Measurements from ENCODE around the gene TMEM201.
A peak's percentile ranks its signal among the peaks of the same experiment; 100 is the strongest.
"Not testable (repeated sequence)": the region's sequence is repeated elsewhere in the genome, so short reads cannot be mapped to it uniquely, and the experiment has no call there.

TMEM201 gene

DNA sequence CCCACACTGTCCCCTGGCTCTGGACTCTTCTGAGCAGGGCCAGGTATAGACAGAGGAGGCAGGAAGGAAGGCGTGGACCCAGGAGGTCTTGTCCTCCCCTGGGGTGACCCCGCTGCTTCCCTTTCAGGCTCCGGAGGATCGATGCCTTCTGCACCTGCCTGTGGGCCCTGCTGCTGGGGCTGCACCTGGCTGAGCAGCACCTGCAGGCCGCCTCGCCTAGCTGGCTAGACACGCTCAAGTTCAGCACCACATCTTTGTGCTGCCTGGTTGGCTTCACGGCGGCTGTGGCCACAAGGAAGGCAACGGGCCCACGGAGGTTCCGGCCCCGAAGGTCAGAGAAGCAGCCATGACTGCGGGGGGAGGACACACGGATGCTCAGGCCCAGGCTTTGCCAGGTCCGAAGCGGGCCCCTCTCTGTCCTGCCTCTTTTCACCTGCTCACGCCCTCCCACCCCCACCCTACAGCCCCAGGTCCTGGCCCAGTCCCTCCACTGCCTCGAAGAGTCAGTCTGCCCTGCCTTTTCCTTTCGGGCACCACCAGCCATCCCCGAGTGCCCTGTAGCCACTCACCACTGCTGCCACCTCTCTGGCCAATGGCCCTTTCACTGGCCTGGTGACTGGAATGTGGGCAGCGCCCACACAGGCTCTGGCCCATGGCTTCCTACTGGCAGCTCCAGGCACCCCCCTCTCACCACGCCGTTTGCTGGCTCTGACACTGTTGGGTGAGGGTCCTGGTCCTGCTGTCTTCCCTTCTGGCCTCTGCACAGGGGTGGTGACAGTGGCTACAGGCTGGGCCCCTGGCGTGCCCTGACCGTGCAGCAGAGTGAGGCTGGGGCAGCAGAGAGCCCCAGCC, 13.5 kb downstream of the TMEM201 start:
- no peak for DNase-seq

DNA sequence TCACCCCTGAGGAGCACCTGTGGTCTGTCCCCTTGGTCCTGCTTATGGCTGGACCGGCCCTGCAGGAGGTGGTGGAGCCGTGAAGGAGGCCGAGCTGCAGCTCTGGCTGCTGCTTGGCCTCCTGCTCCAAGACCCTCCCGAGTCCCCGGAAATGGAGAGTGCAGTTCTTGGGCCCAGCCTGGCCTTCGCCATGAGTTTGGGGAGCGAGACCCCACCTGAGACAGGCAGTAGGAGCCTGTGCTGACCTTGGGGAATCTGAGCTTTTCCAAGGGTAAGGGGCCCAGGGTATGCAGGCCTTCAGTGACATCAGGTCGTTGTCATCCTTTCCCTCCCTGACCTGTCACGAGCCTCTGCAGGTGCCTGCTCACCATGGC, 14.1 kb downstream of the TMEM201 start:
- DNase-seq, result no peak

DNA sequence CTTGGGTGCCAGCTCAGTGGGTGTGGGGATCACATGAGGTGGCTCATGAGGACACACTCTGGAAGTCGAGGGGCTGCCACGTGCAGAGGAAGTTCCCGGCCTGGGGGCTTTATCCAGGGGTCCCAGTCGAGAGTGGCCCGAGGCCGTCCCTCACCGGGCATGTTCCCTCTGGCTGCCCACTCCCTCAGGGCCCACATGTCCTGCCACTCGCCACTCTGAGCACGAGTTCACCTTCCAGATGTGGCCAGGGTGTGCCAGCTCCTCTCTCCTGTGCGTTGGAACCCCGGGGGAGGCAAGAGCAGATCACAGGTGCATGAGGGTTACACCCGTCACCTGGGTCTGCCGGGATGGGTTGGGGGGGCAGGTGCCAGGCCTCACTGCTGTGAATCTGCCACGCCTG, 14.6 kb downstream of the TMEM201 start:
- DNase-seq, result no peak

DNA sequence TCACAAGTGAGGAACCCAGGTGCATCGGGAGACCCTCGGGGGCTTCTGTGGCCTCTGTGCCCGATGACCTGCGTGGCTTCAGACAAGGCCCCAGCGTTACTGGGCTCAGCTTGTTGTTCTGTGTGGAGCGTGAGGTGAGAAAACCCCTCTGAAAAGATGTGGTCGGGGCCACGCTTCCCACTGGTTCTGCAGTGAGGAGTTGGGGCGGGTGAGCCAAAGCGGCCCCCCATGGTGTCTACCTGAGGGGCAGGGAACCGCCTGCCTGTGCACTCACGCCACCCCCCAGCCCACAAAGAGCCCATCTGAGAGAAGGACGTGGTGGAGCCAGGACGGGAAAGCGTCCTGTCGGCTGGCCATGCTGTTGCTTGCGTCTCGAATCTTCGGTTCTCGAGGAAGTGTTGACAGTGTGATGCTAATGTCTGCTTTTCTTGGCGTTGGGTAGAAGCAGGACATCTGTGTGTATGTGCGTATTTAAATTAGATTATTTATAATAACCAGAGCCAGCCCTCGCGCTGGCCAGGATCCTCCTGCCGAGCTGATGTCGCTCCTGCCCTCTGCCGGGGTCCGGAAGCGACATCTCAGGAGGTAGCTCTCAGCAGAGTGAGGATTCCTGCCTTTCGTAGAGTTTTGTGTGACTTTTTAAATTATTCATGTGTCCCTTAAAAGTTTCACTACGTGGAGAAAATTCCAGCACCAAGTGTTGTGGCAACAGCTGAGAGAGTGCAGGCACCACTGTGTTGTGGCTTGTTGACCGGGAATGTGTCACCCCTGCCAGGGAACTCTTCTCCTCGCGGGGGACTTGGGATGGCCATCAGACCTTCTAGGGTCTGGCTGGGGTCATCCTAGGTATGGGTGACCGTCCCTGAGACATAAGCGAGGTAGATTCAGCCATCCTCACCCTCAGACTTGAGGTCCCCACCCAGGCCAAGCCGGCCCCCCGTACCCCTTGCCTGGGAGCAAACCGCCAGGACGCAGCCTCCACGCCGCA, 15.3 kb downstream of the TMEM201 start:
- no peak for DNase-seq

DNA sequence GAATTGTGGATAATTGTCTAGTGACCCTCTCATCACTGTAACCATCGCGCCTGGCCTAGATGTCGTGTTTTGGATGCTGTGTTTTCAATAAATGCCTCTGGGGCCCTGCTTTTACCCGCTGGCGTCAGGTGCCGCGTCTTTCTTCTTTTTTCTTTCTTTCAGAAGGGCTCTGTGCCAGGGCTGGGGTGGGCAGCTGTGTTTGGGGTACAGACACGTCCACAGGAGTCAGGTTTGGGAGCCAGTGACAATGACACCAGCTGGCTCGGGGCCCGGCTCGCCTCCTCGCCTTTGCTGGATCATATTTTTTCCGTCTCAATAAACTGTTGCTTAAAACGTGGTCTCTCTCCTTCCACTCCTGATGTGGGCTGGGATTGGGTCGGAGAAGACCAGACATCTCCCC, 16.1 kb downstream of the TMEM201 start:
- no peak for DNase-seq

DNA sequence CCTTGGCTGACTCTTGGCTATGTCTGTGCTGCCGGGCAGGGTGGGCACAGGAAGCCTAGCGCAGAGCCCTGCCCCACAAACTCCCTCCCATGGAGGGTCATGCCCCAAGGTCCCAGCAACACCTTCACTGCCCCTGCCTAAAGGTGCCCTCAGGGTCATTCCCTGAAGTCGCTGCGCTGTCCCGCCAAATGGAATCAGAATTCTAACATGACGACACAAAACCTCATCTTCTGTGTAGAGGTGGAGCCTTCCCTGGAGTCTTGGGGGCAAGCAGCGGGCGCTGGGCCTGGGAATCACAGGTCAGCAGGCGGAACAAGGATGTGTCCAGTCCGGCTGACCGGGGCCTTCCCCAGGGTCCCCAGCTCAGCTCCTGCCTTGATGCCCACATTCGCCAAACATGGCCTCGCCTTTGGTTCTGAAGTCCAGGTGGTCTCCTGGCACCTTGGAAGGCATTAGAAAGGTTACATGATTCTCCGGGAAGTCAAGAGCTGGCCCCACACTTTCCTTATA, 17.3 kb downstream of the TMEM201 start:
- no peak for DNase-seq

DNA sequence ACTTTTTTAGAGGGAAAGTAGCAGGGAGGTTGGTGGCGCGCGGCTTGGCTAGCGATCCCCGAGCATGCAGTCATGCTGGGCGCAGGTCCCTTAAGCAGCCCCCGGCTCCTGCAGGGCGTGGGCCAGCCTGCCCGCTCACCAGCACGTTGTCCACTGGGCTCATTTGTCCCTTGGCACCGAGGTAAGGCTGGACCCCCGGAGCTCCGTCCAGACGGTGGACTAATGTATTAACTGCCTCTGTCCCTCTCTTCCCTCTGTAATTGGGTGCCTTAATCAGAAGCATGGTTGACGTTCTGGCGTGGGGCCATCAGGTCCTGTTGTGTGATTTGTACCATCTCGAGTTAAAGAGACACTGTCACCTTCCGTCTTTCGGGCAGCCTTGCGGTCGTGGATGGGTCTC, 17.7 kb downstream of the TMEM201 start:
- no peak for DNase-seq

DNA sequence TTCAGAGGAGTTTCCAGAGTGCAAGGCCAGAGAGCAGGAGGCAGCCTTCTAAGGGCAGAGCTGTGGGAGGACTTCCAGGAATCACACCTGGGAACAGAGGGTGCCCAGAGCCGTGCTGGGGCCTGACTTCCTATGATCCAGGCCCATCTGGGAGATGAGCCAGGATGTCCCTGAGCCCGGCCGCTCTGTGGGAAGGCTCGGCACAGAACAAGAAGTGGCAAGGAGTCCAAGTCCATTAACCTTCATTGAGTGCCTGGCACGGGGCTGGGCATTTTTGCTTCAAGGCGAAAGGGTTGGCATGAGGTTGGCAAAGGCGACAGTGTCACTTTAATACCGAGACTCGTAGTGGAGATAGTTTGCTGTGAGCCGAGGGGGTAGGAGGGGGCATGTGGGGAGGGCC, 18.2 kb downstream of the TMEM201 start:
- DNase-seq, result no peak

DNA sequence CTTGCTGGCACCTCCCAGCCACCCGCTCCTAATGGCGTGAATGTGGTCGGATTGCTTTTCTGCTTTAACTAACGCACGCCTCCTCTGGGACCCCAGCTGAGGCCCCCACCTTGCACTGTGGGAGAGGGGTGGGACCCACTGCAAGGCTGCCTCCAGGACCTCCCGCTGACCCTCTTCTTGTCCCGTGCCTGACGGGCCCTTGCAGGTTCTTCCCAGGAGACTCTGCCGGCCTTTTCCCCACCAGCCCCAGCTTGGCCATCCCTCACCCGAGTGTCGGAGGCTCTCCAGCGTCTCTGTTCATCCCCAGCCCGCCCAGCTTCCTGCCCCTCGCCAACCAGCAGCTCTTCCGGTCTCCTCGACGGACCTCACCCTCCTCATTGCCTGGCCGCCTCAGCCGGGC, 18.6 kb downstream of the TMEM201 start:
- no peak for DNase-seq

DNA sequence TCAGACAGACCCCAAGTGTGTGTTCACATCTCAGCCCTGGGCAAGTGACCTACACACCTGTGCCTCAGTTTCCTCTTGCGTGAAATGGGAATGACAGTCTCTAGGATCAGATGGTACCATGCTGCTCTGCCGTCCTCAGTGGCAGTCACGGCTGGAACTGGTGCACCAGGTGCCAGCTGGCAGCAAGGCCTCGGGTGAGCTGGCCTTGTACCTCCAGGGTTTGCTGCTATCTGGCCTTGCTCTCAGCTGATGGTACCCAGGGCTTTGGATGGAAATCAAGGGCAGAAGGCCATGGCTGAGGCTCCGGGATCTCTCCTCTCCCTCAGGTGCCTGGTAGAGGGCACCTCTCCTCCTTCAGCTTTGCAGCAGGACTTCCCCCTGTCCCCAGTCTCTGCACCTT, 21.3 kb downstream of the TMEM201 start:
- DNase-seq, result no peak

DNA sequence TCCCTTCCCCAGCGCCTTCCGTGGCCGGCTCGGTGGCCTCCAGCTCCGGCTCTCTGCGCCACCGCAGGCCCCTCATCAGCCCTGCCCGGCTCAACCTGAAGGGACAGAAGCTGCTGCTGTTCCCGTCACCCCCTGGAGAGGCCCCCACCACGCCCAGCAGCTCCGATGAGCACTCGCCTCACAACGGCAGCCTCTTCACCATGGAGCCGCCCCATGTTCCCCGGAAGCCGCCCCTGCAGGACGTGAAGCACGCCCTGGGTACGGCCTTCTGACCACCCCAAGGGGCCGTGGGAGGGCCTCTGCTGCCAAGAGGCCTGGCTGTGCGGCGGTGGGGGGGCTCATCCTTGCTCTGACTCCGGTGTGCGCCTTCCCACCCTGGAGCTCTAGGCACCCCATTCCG, 21.8 kb downstream of the TMEM201 start:
- no peak for DNase-seq

DNA sequence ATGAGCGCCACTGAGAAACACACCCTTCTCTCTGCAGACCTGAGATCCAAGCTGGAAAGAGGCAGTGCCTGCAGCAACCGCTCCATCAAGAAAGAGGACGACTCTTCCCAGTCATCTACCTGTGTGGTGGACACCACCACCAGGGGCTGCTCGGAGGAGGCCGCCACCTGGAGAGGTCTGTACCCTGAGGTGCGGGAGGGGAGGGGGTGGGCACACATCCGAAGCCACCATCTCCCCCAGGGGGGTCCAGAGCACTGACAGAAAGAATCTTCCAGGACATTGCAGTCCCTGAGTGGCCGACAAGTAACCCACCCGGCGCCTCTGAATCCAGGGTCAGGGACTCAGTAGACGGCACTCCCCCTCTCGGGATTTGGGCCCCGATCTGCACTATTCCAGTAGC, 23.0 kb downstream of the TMEM201 start:
- no peak for DNase-seq

DNA sequence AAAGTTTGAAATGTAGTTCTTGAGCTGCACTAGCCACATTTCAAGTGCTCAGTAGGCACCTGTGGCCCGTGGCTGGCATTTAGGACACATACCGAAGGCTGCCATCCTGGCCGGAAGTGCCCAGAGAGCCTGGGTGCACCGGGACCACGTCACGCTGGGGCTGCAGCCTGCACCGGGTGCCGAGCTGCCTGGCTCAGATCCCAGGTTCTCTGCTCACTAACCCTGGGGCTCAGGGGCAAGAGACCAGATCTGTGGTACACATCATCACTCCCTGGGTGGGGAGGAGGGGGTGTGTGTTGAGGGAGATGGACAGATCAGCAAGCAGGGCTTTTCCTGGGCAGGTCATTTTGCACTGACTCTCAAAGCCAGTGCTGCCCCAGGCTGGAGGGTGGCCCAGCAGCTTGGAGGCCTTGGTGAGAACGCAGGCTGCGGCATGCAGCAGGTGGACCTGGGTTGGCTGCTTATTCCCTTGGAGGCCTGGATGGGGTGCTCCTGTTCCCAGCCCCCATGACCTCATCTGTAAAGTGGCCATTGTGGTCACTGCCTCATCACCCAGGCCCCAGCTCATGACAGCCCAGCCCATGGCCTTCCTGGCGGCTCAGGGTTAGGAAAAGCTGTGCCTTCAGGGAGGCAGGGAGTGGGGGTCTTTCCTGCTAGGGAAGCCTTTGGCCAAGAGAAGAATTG, 23.6 kb downstream of the TMEM201 start:
- DNase-seq, result no peak

DNA sequence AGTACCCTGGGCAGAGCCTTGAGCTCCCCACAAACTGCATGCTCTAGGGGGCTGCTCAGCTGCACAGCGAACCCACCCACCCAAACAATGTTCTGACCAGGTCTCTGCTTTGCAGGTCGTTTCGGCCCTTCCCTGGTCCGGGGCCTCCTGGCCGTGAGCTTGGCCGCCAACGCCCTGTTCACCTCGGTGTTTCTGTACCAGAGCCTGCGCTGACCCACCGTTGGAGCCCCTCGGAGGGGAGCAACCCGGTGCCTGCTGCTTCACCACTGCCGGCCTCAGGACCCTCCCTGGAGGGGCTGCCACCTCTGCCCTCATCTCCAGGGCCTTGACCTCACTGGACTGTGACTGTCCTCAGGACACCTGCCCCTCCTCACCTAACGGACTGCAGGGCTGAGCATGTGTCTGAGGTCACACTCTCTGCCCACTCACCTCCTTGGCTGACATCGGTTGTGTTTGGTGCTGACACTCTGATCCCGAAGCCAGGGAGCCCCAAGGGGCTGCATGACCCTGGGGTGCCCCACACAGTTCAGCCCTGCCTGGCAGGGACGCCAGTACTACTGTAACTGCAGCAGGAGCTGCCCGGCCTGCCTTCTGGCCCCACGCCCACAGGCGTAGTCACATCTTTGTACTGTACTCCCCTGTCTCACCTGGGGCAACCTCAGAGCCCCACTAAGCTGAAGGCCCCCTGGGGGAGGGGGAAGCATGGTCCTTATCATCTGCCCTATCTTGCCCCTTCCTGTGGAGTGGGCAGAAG, 24.3 kb downstream of the TMEM201 start:
- DNase-seq, result no peak

DNA sequence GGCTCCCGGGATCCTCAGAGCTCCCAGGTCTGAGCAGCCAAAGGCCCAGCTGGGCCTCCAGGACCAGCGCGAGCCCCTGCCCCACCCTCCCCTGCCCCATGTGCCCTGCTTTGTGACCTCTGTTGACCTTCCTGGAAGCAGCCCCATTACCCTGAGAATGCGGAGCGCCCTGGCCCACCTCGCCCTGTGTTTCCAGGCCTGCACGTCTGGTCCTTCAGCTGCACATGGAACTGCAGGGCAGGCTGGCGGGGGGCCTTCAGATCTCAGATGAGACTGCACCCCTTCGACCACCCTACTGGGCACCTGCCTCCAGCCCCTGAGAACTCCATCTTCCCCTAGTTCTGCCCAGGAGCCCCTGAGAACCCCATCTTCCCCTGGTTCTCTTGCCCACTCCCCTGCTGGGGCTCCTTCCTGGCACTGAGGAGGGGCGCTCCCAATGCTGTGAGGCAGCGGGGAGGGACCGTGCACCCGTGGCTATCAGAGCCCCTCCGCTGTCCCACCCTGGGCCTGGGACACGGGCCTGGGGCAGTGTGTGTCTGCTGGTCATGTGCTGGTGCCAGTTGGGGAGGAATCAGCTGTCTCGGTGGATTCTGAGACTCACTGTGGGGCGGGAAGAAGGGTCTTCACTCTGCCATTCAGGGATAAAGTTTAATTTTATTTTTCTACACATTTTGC, 25.1 kb downstream of the TMEM201 start:
- DNase-seq, result no peak

DNA sequence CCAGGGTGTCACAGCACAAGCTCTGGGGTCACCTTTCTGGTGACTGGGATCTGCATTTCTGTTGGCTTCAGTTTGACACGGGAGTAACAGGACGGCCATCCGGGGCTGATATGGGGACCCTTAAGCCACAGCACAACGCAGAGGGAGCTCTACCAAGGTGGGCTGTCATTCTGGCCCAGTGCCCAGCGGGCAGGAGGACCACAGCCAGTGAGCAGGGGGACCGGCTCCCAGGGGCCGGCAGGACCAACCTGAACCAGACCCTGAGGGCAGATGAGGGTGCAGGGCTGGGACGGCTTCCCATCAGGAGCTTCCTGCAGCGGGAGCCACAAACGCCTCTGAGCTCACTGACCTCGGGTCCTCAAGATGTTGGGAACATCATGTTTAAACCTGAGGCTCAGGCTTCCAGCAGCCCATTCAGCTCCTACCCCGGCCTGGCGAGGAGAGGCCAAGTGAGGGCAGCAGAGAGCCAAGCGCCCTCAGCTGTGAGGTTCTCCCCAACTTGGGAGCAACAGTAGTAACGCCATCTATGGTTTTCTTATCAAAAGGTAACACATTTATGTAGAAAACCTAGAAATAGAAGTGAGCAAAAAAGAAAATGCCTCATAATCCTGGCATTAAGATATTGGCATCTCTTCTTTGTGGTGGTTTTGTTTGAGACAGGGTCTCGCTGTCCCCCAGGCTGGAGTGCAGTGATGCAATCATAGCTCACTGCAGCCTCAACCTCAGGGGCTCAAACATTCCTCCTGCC, 26.8 kb downstream of the TMEM201 start:
- peak; percentile 64 for DNase-seq

DNA sequence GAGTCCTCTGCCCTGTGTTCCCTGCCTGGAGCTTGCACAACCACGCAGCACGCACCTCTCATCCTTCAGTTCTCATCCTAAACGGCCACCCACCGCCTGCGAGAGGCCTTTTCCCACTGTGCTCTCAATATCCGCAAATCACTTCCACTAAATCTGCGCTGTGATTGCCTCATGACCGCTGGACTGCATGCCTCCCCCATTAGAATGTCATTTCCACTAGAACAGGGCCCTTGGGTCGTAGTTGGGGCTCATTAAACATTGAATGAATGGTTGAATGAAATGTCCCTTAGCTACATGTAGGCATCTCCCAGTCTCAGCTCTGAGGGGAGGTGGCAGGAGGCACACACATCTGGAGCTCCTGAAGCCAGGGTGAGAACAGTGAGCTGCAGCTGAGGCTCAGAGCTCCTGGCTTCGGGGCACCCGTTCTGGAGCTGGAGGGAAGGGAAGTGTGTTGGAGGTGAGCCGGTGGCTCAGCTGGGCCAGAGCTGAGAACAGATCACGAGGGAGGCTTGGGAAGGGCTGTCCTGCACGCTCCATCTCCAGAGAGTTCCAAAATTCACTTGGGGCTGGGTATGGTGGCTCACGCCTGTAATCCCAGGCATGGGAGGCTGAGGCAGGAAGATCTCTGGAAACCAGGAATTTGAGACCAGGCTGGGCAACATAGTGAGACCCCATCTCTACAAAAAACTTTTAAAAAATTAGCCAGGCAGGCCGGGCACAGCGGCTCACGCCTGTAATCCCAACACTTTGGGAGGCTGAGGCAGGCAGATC, 30.4 kb downstream of the TMEM201 start:
- no peak for DNase-seq

DNA sequence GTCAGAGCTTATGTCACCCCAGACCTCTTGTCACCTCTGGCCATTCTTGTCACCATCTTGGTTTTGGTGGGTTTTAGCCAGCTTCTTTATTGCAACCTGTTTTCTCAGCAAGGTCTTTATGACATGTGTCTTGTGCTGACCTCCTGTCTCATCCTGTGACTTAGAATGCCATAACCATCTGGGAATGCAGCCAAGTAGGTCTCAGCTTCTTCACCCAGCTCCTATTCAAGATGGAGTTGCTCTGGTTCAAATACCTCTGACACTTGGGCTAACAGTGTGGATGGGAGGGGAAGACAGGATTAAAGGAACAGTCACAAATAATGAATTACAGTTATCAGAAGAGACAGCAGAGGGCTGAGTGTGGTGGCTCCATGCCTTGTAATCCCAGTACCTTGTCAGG, 32.3 kb downstream of the TMEM201 start:
- no peak for DNase-seq

DNA sequence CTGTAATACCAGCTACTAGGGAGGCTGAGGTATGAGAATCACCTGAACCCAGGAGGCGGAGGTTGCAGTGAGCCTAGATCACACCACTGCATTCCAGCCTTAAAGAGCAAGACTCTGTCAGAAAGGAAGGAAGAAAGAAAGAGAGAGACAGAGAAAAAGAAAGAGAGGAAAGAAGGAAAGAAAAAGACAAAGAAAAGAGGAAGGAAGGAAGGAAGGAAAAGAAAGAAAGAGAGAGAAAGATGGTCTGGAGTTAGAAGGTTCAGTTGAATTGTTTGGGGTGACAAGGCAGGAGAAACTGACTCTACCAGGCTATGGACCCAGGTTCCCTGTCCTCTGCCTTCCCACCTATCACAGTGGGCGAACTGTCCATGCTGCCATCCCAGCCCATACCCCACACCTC, 35.4 kb downstream of the TMEM201 start:
- no peak for DNase-seq

DNA sequence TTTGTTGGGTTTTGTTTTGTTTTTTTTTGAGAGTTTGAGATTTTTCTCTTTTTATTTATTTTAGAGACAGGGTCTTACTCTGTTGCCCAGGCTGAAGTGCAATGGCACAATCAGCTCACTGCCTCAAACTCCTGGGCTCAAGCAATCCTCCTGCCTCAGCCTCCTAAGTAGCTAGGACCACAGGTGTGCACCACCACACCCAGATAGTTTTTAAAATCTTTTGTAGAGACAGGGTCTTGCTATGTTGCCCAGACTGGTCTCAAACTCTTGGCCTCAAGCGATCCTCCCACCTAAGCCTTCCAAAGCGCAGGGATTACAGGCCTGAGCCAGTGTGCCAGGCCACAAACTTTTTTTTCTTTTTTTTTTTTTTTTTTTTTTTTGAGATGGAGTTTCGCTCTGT, 36.3 kb downstream of the TMEM201 start:
- DNase-seq, result not testable (repeated sequence)

Data from activated CD4-positive, alpha-beta T cell treated with anti-CD3 and anti-CD28 coated beads, Interleukin-2, Interleukin-6, amounts not matched to agents 100 ng/mL and 50 ng/mL, durations not matched to agents 16 hours and 8 hours (primary cell).